Muscle layer of duodenum (tissue), 2 donors: Measurements from ENCODE around the gene SPOP.
"Not testable (repeated sequence)": the region's sequence is repeated elsewhere in the genome, so short reads cannot be mapped to it uniquely, and the experiment has no call there.

Experiments
- H3K27ac ChIP-seq: one replicate; pipeline ENCODE4 v1.7.0; 2013; ENCODE audit warnings: mild to moderate bottlenecking, low read length
- H3K27me3 ChIP-seq: one replicate; pipeline ENCODE4 v1.7.0; 2013; ENCODE audit warnings: low read depth, mild to moderate bottlenecking, control low read depth, low read length
- H3K36me3 ChIP-seq, 2 donors: one replicate each; pipeline ENCODE4 v1.7.0; 2013; ENCODE audit warnings: low read length in 2 of 2, control low read depth in 1 of 2, mild to moderate bottlenecking in 1 of 2; ENCODE audit not compliant: insufficient read depth in 2 of 2, control insufficient read depth in 1 of 2
- H3K4me1 ChIP-seq, 2 donors: one replicate each; pipeline ENCODE4 v1.7.0; 2013; ENCODE audit warnings: low read length in 2 of 2, mild to moderate bottlenecking in 2 of 2, control low read depth in 1 of 2, moderate library complexity in 1 of 2; ENCODE audit not compliant: insufficient read depth in 2 of 2, control insufficient read depth in 1 of 2
- H3K4me3 ChIP-seq, 2 donors: one replicate each; pipeline ENCODE4 v1.7.0; 2013; ENCODE audit warnings: low read length in 2 of 2, low read depth in 1 of 2, mild to moderate bottlenecking in 1 of 2
- H3K9me3 ChIP-seq, 2 donors: one replicate each; pipeline ENCODE4 v1.7.0; 2013; ENCODE audit warnings: low read length in 2 of 2, control low read depth in 1 of 2, mild to moderate bottlenecking in 1 of 2; ENCODE audit not compliant: control insufficient read depth in 1 of 2
- donor health status: healthy.

The SPOP gene

DNA sequence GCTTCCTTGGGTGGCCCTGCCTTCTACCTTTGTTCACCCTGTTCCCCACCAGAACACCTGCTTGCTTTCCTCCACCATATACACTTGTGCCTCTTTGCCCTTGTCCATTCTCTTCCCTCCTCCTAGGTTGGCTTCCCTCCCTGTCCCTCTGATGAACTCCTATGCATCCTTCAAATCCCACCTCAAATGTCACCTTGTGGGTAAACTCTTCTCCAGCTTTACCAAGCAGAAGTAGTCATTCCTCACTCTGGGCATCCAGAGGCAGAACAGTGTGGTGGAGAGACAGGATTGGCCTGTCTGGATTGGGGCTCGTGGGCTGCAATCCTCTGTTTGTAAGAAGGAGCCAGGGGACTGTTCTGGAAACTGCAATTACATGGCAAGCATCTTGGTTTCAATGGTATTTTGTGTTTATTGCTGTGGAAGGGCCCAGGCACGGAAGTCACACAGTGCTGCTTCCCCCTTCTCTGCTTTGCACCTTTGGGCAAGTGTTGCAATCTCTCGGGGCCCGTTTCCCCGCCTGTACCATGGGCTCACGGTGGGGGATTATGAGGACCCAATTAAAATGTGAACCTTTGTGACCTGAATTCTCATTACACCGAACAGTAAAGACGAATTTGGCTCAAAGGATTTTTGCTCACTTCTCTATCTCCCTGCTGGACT, 124.1 kb downstream of the SPOP start:
- no peak overlapping the region for H3K4me3 ChIP-seq
- no peak overlapping the region for H3K27ac ChIP-seq
- no peaks in the 10 kb centered on the region for H3K36me3 ChIP-seq
- no peaks in the 10 kb centered on the region for H3K9me3 ChIP-seq
- peaks cover 0 to 6% of the 10 kb centered on the region in 2 donors for H3K4me1 ChIP-seq
- H3K27me3 ChIP-seq: no peaks in the 10 kb centered on the region

DNA sequence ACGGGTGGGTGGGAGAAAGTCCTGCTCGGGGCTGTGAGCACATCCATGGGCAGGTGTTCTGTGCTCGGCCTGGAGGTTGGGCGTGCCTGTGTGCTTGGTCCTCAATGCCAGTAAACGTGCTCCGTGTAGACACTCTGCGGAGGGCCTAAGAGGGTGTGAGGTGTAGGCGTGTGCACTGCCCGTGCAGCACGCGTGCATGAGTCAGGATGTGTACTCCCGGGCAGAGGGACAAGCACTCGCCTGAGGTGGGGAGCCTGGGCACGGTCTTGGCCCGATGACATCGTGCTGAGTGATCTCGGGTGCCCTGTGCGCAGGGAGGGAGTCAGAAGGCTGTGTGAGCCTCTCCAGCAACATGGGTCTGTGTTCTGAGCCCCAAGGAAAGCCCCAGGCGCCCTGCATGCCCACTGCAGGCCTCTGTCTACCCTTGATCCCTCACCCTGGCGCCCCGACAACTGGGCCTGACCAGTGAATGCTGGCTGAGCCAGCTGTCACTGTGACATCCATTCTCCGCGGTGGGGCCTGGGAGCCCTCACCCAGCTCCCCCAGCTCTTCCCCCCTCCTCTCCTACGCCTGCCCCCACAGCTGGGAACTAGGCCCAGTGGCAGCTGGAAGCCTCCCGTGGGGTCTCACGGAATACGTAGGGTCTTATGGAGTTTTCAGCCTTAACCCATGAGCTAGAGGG, 125.7 kb downstream of the SPOP start:
- H3K4me3 ChIP-seq: no peak overlapping the region
- no peaks in the 10 kb centered on the region for H3K9me3 ChIP-seq
- no peaks in the 10 kb centered on the region for H3K27me3 ChIP-seq
- H3K4me1 ChIP-seq: peaks cover 0 to 11% of the 10 kb centered on the region in 2 donors
- no peak overlapping the region for H3K27ac ChIP-seq
- H3K36me3 ChIP-seq: no peaks in the 10 kb centered on the region

DNA sequence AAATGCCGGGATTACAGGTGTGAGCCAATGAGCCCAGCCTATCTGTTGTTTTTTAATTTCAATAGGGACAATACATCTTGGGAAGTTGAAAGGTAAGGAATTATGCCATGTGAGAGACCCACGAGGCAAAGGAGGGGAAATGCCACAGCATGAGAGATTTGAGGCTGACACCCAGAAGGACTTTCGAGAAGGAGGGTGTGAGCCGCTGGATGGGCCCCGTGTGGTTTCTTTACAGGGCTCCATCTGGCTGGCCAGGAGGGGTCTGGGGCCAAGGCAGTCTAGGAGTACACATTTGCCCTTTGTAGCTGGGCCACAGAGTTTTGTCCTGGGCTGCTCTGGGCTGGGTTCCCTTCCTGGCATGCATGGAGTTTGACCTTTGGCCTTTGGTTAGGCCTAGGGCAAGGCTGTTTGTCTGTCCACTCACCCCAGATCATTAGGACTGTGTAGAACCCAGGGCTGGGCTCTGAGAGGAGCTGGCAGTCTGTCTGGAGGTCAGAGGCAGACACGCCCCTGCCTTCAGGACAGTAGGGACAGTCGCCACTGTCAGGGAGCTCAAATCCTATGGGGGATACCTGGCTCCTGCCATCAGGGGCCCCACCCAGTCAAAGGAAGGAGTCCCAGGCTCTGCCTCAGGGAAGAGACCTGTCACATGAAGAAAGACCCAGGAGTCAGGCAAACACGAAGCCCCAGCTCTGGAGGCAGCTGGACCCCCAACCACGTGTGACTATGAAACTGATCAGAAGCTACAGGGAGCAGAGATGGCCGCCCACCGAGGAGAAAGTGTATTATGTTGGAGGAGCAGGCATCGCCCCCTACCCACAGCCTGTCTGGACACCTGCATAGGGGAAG, 126.5 kb downstream of the SPOP start:
- H3K27me3 ChIP-seq: no peaks in the 10 kb centered on the region
- no peak overlapping the region for H3K4me3 ChIP-seq
- H3K36me3 ChIP-seq: no peaks in the 10 kb centered on the region
- H3K4me1 ChIP-seq: peaks cover 0 to 11% of the 10 kb centered on the region in 2 donors
- H3K9me3 ChIP-seq: no peaks in the 10 kb centered on the region
- no peak overlapping the region for H3K27ac ChIP-seq

DNA sequence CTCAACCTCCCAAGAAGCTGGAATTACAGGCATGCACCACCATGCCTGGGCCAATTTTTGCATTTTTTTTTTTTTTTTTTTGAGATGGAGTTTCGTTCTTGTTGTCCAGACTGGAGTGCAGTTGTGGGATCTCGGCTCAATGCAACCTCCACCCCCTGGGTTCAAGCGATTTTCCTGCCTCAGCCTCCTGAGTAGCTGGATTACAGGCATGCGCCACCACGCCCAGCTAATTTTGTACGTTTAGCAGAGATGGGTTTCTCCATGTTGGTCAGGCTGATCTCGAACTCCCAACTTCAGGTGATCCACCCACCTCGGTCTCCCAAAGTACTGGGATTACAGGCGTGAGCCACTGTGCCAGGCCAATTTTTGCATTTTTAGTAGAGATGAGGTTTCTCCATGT, 127.1 kb downstream of the SPOP start:
- H3K27me3 ChIP-seq, H3K4me1 ChIP-seq, H3K4me3 ChIP-seq, H3K27ac ChIP-seq, H3K36me3 ChIP-seq, H3K9me3 ChIP-seq: not testable (repeated sequence)

DNA sequence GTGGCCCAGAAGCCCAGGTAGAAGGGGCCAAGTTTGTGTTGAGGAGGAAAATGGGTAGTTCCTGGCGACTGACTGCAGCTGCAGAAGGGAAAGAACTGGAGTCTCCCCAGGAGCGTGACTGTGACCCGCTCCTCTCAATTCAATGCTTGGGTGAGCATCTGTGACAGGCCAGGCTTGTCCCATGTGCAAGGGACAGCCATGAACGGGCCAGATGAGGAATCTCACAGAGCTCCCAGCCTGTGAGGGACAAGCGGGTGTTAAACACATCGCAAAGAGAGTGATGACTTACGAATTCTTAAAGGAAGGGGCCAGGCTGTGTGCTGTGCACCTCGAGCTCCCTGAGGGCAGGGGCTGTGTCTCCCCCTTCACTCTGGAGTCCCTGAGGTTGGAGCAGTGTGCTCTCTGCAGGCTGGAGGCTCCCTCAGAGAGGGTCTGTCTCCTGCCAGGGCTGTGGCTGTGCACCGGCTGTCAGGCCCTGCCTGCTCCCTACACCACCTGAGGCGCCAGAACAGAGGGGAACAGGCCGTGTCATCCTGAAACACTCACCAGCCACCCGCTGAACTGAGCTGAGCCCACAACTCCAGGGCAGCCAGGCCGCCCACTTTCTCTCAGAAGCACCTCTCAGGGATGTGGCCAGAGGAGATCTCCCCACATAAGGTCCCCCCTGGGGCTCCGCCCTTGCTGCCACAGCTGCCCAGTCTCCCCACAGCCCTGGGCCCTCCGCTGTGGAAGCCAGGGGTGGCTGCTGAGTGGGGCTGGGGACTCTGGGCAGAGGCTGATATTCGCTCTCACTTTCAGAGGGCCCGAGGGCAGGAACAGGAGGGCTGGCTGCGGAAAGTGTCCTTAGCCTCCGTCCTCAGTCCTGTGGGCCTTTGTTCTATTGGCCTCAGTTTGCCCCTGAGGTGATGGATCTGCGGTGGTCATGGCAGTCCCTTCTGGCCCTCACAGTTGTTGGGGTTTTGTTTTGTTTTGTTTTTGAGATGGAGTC, 127.9 kb downstream of the SPOP start:
- Histone ChIP-seq H3K36me3 (no peaks in the 10 kb centered on the region), H3K9me3 (no peaks in the 10 kb centered on the region), H3K27ac (no peak overlapping the region), H3K27me3 (no peaks in the 10 kb centered on the region), H3K4me3 (no peak overlapping the region), H3K4me1 (peaks cover 0 to 6% of the 10 kb centered on the region in 2 donors)

DNA sequence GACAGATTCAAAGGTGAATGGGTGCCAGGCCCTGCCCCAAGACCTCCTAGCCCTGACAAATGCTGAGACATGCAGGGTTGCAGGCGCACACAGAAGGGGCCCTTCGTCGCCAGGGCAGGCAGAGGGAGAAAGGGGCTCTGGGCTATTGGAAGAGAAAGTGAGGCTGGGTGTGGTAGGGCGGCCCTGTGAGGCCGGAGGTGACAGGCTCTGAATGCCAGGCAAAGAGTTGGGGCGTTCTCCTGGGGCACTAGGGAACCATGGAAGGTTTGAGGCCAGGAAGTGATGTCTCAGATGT, 128.6 kb downstream of the SPOP start:
- H3K27me3 ChIP-seq: no peaks in the 10 kb centered on the region
- H3K4me1 ChIP-seq: peaks cover 0 to 6% of the 10 kb centered on the region in 2 donors
- no peak overlapping the region for H3K27ac ChIP-seq
- no peaks in the 10 kb centered on the region for H3K9me3 ChIP-seq
- H3K36me3 ChIP-seq: no peaks in the 10 kb centered on the region
- no peak overlapping the region for H3K4me3 ChIP-seq
